Measurements from ENCODE around the gene HPRT1. TPM values are rescaled to one million over a fixed set of nuclear protein-coding genes. Genes with fewer than 3 reads are reported as not detected.

Gene HPRT1, protein sequence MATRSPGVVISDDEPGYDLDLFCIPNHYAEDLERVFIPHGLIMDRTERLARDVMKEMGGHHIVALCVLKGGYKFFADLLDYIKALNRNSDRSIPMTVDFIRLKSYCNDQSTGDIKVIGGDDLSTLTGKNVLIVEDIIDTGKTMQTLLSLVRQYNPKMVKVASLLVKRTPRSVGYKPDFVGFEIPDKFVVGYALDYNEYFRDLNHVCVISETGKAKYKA
- total RNA-seq: 10 to 100 TPM in 3 of 4 donors, 1 to 10 TPM in 1; 5.3 to 20.4 (median 16.2) TPM

DNA sequence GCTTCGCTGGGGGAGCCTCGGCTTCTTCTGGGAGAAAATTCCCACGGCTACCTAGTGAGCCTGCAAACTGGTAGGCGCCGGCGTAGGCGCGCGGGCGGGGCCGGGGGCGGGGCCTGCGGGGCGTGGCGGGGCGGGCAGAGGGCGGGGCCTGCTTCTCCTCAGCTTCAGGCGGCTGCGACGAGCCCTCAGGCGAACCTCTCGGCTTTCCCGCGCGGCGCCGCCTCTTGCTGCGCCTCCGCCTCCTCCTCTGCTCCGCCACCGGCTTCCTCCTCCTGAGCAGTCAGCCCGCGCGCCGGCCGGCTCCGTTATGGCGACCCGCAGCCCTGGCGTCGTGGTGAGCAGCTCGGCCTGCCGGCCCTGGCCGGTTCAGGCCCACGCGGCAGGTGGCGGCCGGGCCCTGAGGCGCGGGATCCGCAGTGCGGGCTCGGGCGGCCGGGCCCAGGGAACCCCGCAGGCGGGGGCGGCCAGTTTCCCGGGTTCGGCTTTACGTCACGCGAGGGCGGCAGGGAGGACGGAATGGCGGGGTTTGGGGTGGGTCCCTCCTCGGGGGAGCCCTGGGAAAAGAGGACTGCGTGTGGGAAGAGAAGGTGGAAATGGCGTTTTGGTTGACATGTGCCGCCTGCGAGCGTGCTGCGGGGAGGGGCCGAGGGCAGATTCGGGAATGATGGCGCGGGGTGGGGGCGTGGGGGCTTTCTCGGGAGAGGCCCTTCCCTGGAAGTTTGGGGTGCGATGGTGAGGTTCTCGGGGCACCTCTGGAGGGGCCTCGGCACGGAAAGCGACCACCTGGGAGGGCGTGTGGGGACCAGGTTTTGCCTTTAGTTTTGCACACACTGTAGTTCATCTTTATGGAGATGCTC lies at the start of gene HPRT1:
HPRT1 (plus strand) TSS at position 161 of the 857 bp plus-strand sequence; CDS start at position 308, 147 bp downstream.
- no peaks in the 10 kb centered on the region for H3K4me1 ChIP-seq
- H3K4me3 ChIP-seq: peak within 1 kb of the TSS; percentile 47 to 68
- H3K27ac ChIP-seq: peak within 1 kb of the TSS; percentile 56 to 80
- intact Hi-C loops (cut with DNase I; ENCODE audit: low total_unique reads): no loop called here
- no peaks in the 10 kb centered on the region for H3K9me3 ChIP-seq
- peak; percentile 73 to 78 for DNase-seq
- TF ChIP-seq POLR2A (IDR thresholded peaks at IDR 0.05): peak; percentile 17 to 55
- TF ChIP-seq, protein P1, sequence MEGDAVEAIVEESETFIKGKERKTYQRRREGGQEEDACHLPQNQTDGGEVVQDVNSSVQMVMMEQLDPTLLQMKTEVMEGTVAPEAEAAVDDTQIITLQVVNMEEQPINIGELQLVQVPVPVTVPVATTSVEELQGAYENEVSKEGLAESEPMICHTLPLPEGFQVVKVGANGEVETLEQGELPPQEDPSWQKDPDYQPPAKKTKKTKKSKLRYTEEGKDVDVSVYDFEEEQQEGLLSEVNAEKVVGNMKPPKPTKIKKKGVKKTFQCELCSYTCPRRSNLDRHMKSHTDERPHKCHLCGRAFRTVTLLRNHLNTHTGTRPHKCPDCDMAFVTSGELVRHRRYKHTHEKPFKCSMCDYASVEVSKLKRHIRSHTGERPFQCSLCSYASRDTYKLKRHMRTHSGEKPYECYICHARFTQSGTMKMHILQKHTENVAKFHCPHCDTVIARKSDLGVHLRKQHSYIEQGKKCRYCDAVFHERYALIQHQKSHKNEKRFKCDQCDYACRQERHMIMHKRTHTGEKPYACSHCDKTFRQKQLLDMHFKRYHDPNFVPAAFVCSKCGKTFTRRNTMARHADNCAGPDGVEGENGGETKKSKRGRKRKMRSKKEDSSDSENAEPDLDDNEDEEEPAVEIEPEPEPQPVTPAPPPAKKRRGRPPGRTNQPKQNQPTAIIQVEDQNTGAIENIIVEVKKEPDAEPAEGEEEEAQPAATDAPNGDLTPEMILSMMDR (IDR thresholded peaks at IDR 0.05): no peak
- H3K27me3 ChIP-seq: no peaks in the 10 kb centered on the region
- H3K36me3 ChIP-seq: no peaks in the 10 kb centered on the region

DNA sequence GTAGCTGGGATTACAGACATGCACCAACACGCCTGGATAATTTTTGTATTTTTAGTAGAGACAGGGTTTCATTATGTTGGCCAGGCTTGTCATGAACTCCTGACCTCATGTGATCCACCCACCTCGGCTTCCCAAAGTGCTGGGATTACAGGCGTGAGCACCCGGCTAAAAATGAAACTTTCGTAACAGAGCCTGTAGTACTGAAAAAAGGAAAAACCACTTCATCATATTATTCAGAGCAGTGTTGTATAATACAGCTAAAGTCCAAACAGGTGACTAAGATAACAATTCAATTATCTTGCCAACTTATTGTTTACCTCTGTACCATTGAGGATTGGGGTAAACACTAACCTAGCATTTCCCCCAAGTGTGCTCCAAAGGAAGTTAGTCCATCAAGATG lies 43.9 kb upstream of the HPRT1 start:
- Histone ChIP-seq H3K27me3 (no peaks in the 10 kb centered on the region), H3K36me3 (no peaks in the 10 kb centered on the region), H3K27ac (no peak overlapping the region), H3K9me3 (no peaks in the 10 kb centered on the region), H3K4me1 (no peaks in the 10 kb centered on the region), H3K4me3 (no peak overlapping the region)
- TF ChIP-seq, protein P1 (IDR thresholded peaks at IDR 0.05): no peak
- TF ChIP-seq POLR2A (IDR thresholded peaks at IDR 0.05): no peak
- intact Hi-C loops (cut with DNase I; ENCODE audit: low total_unique reads): no loop called here
- DNase-seq: no peak

DNA sequence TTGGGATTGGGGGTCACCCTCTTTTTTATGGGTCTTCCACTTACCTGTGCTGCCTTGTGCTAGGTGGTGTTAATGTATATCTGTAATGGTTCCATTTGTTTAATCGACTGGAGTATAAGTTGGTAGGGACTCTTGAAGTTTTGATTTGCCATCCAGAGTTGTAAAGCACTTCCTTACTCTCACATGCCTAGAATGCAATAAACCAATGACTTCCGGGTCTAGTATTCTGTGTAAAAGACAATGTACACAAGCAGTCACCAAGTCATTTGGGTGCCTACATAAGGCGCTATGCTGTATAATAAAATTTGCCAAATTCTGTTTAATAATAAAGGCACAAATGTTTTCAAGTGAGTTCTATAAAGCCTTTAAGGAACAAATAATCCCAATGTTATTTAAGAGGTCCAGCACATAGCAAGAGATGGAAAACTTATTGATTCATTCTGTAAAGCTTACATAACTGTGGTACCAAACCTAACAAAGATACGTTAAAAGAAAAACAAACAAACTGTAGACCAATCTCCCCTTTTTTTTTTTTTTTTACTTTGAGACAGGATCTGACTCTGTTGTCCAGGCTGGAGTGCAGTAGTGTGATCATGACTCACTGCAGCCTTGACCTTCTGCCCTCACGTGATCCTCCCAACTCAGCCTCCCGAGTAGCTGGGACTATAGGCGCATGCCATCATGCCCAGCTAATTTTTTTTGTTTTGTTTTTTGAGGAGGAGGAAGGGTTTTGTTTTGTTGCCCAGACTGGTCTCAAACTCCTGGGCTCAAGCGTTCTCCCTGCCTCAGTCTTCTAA lies 41.5 kb upstream of the HPRT1 start:
- no peak for DNase-seq
- Histone ChIP-seq H3K4me3 (no peak overlapping the region), H3K4me1 (no peaks in the 10 kb centered on the region), H3K27ac (no peak overlapping the region), H3K9me3 (no peaks in the 10 kb centered on the region), H3K27me3 (no peaks in the 10 kb centered on the region), H3K36me3 (no peaks in the 10 kb centered on the region)
- intact Hi-C loops (cut with DNase I; ENCODE audit: low total_unique reads): no loop called here
- TF ChIP-seq POLR2A (IDR thresholded peaks at IDR 0.05): no peak
- TF ChIP-seq, protein P1 (IDR thresholded peaks at IDR 0.05): no peak

DNA sequence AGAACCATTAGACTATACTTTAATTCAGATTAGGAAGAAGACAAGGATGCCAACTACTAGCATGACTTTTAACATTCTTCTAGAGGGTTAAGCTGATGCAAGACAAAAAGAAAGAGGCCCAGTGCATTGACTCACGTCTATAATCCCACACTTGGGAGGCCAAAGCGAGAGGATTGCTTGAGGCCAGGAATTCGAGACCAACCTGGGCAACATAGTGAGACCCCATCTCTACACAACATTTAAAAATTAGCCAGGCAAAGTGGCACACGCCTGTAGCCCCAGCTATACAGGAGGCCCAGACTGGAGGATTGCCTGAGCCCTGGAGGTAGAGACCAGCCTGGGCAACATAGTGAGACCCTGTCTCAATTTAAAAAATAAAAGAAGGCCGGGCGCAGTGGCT lies 40.2 kb upstream of the HPRT1 start:
- no peak overlapping the region for H3K4me3 ChIP-seq
- TF ChIP-seq, protein P1 (IDR thresholded peaks at IDR 0.05): no peak
- intact Hi-C loops (cut with DNase I; ENCODE audit: low total_unique reads): no loop called here
- H3K36me3 ChIP-seq: no peaks in the 10 kb centered on the region
- H3K4me1 ChIP-seq: no peaks in the 10 kb centered on the region
- no peak overlapping the region for H3K27ac ChIP-seq
- DNase-seq: no peak
- no peaks in the 10 kb centered on the region for H3K27me3 ChIP-seq
- H3K9me3 ChIP-seq: no peaks in the 10 kb centered on the region

All from uterus (tissue), 4 donors.